Measurements from ENCODE around the gene MICAL3. TPM values are rescaled to one million over a fixed set of nuclear protein-coding genes. Genes with fewer than 3 reads are reported as not detected.
"Not testable (repeated sequence)": the region's sequence is repeated elsewhere in the genome, so short reads cannot be mapped to it uniquely, and the experiment has no call there.

Gene MICAL3
- total RNA-seq, 1 donor from 2014 or later = 47.5 TPM

DNA sequence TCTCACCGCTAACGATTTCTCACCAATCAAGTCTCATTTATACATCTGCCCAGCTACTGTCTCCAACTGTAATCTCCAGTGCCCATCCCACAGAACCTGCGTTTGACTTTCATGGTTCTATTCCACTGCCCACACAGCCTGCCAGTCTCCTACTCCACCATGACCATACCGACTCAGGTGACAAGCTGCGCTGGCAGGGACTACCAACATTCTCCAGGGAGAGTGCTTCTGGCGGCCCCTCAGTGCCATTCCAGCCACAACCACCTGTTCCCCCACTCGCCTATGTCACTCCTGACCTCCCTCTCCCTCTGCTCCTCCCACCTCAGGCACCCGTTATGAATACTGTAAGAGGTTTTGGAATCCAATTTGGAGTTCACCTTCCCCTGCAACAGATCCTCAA, 141.6 kb downstream of the MICAL3 start:
- TF ChIP-seq, protein P1, sequence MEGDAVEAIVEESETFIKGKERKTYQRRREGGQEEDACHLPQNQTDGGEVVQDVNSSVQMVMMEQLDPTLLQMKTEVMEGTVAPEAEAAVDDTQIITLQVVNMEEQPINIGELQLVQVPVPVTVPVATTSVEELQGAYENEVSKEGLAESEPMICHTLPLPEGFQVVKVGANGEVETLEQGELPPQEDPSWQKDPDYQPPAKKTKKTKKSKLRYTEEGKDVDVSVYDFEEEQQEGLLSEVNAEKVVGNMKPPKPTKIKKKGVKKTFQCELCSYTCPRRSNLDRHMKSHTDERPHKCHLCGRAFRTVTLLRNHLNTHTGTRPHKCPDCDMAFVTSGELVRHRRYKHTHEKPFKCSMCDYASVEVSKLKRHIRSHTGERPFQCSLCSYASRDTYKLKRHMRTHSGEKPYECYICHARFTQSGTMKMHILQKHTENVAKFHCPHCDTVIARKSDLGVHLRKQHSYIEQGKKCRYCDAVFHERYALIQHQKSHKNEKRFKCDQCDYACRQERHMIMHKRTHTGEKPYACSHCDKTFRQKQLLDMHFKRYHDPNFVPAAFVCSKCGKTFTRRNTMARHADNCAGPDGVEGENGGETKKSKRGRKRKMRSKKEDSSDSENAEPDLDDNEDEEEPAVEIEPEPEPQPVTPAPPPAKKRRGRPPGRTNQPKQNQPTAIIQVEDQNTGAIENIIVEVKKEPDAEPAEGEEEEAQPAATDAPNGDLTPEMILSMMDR (conservative IDR thresholded peaks at IDR 0.05; ENCODE audit: low read depth, low read length) = no peak
- H3K4me3 ChIP-seq (ENCODE audit: low read depth, low read length) = no peak overlapping the region
- DNase-seq (ENCODE audit: low read depth) = no peak

DNA sequence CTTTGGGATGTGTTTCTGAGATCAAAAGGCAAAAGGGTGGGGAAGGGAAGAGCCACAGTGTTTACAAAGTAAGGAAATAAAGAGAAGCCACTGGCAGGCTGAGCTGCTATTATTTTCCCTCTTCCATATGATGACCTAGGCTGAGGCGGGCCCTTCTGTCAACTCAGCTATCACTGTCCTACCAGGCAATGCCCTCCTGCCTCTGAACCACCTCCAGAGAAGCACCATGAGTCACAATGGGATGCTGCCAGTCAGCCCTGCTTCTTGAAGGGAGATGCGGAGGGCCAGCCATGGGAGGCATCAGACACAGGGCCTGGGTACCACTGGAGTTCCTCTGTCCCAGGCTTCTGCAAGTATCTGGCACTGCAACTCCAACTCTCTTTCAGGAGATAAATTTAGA, 142.2 kb downstream of the MICAL3 start:
- DNase-seq (ENCODE audit: low read depth) = no peak
- TF ChIP-seq, protein P1 (conservative IDR thresholded peaks at IDR 0.05; ENCODE audit: low read depth, low read length) = no peak
- H3K4me3 ChIP-seq (ENCODE audit: low read depth, low read length) = no peak overlapping the region

DNA sequence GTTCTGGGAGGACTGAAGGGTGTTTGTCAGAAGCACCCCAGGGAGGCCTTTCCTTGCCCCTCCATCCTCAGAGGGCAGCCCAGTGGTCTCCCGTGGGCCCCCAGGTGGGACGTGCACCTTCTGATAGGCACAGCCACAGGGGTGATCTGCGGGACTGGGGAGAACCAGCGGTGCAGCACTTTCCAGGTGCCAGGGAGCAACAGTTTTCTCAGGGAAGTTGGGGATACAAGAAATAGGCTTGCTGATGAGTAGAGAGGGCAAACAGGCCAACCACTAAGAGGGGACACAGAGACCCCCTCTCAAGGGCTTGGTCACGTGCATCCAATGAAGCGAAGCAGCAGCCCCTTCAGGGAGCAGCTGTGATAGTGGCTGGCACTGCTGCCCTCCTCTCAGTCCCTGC, 143.0 kb downstream of the MICAL3 start:
- TF ChIP-seq, protein P1 (conservative IDR thresholded peaks at IDR 0.05; ENCODE audit: low read depth, low read length) = no peak
- no peak for DNase-seq (ENCODE audit: low read depth)
- no peak overlapping the region for H3K4me3 ChIP-seq (ENCODE audit: low read depth, low read length)

DNA sequence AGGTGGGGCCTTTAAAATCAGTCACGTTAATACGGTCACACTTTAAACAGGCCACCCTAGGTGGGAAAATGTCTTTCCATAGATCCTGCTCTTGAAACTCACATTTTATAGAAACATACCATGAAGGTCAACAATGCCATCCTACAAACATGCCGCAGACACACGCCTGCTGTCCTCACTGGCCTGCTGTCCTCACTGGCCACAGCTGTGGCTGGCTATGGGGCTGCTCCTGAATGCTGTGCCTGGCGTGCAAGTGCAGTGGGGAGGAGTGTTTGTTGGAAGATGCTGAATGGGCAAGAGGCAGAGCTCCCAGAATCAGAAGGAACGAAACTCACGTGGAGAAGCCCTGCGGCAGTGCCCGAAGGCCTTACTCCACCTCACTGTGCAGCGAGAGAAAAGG, 143.9 kb downstream of the MICAL3 start:
- TF ChIP-seq, protein P1 (conservative IDR thresholded peaks at IDR 0.05; ENCODE audit: low read depth, low read length) = no peak
- DNase-seq (ENCODE audit: low read depth) = no peak
- H3K4me3 ChIP-seq (ENCODE audit: low read depth, low read length) = no peak overlapping the region

GRCh38 chr22:17880020-17880419, 144.3 kb downstream of the MICAL3 start:
- no peak overlapping the region for H3K4me3 ChIP-seq (ENCODE audit: low read depth, low read length)
- no peak for DNase-seq (ENCODE audit: low read depth)
- TF ChIP-seq, protein P1 (conservative IDR thresholded peaks at IDR 0.05; ENCODE audit: low read depth, low read length) = no peak

DNA sequence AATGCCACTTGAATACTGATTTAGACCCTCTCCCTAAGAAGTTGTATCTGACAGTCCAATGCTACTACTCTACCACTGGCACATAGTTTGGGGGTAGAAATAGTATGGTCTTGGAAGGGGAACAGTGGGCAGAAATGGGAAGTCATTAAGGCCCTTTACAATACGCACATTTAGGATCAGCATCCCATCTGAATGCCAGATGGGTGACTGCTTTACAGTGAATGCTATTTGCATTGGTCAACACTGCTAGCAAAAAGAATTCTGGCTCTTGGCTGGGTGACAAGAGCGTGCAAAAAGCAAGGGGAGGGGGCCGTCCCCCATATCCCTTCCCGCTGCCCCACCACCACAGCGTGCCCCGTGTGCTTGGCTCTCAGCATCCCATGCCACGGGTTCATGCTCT, 145.4 kb downstream of the MICAL3 start:
- TF ChIP-seq, protein P1 (conservative IDR thresholded peaks at IDR 0.05; ENCODE audit: low read depth, low read length) = no peak
- no peak overlapping the region for H3K4me3 ChIP-seq (ENCODE audit: low read depth, low read length)
- no peak for DNase-seq (ENCODE audit: low read depth)

DNA sequence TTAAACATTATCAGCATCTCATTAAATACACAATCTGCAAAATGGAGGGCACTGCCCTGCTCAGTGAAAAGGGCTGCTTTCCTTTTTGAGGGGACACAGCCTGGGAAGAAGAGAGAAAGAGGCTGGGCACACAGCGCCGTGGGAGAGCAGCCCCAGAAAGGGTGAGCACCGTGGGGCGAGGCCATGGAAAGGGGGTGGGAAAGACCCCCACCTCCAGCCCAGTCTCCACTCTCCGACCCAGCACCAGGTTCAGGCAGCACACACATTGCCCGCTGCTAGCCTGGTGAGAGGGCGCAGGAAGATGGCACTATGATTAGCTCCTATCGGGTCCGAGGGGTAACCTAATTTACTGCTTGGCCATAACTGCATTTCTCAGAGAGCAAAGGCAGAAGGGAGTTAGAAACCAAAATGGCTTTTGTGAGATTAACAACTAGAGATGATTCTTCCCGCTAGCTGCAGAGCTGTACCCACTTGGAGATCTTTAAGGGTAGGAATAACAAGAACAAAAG, 146.1 kb downstream of the MICAL3 start:
- TF ChIP-seq, protein P1 (conservative IDR thresholded peaks at IDR 0.05; ENCODE audit: low read depth, low read length) = no peak
- no peak for DNase-seq (ENCODE audit: low read depth)

DNA sequence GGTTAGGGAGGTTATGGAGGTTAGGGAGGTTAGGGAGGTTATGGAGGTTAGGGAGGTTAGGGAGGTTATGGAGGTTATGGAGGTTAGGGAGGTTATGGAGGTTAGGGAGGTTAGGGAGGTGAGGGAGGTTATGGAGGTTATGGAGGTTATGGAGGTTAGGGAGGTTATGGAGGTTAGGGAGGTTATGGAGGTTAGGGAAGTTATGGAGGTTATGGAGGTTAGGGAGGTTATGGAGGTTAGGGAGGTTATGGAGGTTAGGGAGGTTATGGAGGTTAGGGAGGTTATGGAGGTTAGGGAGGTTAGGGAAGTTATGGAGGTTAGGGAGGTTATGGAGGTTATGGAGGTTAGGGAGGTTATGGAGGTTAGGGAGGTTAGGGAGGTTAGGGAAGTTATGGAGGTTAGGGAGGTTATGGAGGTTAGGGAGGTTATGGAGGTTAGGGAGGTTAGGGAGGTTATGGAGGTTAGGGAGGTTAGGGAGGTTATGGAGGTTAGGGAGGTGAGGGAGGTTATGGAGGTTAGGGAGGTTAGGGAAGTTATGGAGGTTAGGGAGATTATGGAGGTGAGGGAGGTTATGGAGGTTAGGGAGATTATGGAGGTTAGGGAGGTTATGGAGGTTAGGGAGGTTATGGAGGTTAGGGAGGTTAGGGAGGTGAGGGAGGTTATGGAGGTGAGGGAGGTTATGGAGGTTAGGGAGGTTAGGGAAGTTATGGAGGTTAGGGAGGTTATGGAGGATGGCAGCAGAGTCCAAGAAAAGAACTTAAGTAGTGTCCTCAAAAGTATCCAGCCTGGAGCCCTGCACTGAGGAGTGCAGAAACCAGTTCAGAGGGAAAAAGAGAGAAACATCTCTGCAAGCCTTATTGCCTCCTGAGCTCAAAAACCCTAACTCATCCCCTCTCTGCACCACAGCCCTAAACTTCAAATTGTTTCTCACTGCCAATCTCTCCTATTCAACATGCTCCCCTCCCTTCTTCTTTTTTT, 147.2 kb downstream of the MICAL3 start:
- not testable (repeated sequence) for DNase-seq (ENCODE audit: low read depth); H3K4me3 ChIP-seq (ENCODE audit: low read depth, low read length)

More for the DNA sequence above, 146.1 kb downstream of the MICAL3 start:
- no peak overlapping the region for H3K4me3 ChIP-seq (ENCODE audit: low read depth, low read length)
